Measurements from ENCODE around the gene CATSPER1.

CATSPER1 gene

DNA sequence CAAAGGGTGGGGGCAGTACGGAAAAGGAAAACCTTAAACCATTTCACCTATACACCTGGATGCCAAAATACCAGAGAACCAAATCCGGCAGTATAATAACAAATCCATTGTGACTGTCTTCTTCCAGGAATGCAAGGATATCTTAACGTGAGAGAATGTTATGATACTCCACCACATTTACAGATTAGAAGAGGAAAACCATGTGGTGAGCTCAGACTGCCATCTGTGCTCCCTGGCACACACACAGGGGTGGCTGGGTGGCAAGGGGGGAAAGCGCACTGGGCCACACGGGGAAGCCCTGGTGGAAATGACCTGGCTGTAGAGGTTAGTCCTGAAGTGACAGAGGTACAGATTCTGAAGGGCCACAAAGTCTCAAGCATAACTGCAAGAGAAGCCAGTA, 34.2 kb downstream of the CATSPER1 start:
- DNase-seq: no peak

- DNase-seq: peak; percentile 60
Measured at GRCh38 chr11:65988791-65989592, 37.3 kb downstream of the CATSPER1 start.

- DNase-seq: no peak
Measured at GRCh38 chr11:65987336-65987735, 38.9 kb downstream of the CATSPER1 start.

- DNase-seq: no peak
Measured at GRCh38 chr11:65983589-65983987, 42.7 kb downstream of the CATSPER1 start.

DNA sequence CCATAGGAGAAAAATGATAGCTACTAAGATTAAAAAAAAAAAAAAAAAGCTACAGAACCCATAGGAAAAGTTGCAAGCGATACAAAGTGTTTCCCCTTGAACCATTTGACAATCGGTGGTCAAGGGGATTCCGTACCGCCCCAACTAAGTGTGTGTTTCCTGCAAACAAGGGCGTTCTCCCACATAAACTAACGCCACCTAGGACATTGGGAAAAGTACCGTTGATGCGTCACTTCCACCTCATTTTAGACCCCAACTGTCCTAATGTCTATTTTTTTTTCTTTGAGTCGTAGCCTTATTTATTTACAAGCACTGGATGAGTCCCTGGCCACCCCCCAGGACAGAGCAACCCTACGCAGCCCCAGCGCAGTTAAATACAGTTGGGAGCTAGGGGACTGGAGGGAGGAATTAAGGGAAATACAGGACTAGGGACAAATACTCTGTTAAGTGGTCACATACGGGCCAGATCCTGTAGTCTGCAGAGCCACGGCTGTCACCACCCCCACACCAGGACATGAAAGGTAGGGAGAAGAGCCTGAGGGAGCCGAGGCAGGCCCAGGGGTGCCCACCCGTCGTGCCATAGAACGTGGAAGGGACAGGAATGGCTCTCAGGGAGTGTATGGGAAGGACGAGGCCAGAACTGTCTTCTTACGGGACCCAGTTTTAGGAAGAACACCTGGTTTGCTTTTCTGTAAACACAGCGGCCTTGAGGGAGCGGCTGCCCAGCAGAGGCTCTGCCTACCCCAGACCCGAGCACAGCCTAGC, 43.3 kb downstream of the CATSPER1 start:
- DNase-seq: no peak

GRCh38 chr11:65981972-65982823, 44.1 kb downstream of the CATSPER1 start:
- DNase-seq: no peak

DNA sequence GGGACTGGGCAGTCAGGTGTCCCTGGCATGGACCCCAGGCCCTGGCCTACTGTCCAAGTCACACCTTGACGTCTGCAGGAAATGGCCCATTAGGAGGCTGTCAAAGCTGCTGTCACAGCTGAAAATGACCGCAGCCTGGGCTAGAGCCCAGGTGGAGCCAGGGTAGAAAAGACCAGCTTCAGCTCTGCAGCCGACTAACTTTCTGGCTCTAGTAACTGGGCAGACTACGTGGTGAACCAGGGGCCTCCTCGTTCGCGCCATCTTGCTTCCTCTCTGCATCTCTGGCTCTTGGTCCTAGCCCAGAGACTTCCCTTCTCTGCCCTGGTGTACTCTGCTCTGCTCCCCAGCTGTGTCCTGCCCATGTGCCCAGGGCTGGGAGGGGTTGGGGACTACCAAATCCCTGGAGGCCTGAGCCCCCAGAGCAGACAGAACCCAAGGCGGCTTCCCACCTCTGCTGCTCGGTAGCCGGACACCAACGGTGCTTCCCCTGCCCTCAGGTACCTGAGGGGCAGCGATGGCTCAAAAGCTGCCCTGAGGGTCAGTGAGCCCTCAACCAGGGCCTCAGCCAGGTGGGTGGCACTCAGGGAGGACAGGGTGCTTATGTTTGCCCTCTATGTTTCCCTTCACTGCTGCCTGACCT, 45.1 kb downstream of the CATSPER1 start:
- DNase-seq: no peak

GRCh38 chr11:65979261-65979759, 47.0 kb downstream of the CATSPER1 start:
- no peak for DNase-seq

DNA sequence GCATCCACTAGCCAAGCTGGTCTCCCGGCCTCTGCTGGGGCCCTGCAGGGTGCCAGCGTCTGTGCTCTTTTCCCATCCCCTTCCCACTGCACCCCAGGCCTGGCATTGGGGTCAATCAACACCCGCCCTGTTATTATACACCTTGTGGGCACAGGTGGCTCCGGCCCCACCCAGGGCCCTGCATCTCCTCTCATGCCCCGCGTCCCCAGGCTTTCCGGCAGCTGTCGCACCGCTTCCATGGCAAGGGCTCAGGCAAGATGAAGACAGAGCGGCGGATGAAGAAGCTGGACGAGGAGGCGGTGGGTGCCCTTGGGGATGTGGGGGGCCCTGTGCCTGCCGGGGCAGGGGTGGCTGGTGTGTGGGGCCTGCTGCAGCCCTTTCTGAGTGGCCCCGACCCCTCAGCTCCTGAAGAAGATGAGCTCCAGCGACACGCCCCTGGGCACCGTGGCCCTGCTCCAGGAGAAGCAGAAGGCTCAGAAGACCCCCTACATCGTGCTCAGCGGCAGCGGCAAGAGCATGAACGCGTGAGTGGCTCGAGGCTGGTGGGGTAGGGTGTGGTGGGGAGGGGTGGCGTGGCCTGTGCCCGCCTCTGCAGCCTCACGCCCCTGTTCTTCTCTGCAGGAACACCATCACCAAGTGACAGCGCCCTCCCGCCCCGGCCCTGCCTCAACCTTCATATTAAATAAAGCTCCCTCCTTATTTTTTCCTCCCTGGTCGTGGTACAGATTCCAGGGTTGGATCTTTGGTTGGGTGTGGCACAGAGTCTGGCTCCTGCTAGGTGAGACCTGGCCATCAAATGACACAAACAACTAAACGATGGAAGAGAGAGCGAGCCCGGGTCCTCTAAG, 47.7 kb downstream of the CATSPER1 start:
- DNase-seq: no peak

DNA sequence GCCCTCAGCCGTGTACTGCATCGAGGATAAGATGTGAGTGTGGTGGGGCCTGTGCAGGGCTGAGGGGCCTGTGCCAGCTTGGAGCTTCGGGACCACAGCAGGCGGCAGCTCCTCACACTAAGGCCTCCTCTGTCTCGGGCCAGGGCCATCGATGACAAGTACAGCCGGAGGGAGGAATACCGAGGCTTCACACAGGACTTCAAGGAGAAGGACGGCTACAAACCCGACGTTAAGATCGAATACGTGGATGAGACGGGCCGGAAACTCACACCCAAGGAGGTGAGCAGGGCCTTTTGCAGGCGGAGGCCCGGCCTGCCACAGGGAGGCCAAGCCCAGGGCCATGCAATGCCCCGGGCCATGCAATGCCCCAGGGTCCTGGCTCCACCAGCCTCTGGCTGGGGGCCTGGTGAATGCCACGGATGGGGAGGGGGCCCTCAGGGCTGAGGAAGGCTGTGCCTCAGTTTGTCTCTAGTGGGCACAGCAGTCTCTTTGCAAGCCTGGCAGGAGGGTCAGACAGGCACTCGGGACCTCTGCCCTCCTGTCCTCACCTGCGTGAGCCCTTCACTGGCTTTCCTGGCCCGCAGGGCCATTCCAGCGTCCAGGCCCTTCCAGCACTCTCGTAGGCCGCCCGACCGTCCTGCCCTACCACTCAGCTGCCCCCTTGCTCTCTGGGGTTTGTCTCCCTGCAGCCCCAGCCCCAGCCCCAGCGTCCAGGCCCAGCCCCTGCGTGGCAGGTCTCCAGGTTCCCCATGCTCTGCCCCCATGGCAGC, 48.5 kb downstream of the CATSPER1 start:
- no peak for DNase-seq

- DNase-seq: no peak
Measured at GRCh38 chr11:65976216-65977176, 49.8 kb downstream of the CATSPER1 start.

DNA sequence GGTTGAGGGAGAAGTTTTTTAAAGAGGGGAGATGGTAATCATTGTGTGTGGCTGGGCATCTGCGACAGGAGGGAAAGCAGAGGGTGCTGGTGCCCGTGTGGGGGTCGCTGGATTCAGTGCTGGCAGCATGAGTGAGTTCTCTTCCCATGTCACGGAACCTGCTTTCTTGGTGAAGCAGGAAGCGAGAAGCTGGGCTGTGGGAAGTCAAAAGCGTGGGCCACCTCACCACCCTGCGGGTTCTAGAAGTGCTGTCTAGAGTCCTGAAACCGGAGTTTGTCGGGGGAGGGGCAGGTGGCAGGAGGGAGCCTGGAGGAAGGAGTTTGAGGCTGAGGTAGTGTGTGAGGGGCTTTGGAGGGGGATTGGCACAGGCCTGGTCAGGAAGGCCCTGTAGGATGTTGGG, 50.5 kb downstream of the CATSPER1 start:
- DNase-seq: no peak

DNA sequence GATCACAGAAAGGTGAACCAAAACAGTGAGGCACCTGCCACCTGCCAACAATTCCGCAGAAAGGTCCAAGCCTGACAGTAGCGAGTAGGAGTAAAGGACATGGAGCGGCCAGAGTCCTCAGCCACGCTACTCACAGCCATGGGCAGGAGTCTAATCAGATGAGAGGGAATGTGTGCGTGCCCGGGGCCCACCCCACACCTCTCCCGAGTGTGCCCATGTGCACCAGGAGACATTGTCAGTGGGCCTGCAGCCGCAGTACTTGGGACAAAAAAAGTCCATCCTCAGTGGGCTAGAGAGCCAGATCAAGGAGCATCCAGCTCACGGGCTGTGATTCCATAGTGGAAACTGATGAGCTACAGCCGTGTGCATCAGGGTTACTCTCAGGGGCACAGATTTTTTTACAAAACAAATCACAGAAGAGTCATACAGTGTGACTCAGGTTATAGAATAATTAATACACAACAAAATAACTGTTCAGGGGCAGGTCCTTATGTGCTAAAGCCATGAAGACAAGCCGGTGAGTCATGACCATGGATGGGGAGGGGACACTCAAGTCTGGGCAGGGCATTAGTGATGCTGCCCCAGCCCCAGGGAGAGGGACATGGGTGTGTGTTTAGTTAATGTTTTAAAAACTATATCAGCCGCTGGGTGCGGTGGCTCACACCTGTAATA, 52.7 kb downstream of the CATSPER1 start:
- no peak for DNase-seq

DNA sequence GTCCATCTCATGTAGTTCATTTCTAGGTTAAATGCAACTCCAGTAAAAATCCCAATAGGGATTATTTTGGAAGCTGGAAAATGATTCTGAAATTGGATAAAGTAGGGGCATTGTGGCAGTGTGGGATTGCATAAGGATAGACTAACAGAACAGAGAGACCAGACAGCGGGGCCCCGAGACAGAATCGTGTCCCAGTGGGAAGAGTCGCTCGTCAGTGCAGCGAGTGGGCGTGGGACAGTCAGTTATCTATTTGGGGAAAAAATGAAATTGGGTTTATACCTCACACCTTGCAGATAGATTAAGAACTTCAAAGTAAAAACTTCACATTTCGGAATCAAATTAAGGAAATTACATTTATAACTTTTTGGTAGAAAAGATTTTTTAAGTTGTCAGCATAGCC, 54.2 kb downstream of the CATSPER1 start:
- no peak for DNase-seq

DNA sequence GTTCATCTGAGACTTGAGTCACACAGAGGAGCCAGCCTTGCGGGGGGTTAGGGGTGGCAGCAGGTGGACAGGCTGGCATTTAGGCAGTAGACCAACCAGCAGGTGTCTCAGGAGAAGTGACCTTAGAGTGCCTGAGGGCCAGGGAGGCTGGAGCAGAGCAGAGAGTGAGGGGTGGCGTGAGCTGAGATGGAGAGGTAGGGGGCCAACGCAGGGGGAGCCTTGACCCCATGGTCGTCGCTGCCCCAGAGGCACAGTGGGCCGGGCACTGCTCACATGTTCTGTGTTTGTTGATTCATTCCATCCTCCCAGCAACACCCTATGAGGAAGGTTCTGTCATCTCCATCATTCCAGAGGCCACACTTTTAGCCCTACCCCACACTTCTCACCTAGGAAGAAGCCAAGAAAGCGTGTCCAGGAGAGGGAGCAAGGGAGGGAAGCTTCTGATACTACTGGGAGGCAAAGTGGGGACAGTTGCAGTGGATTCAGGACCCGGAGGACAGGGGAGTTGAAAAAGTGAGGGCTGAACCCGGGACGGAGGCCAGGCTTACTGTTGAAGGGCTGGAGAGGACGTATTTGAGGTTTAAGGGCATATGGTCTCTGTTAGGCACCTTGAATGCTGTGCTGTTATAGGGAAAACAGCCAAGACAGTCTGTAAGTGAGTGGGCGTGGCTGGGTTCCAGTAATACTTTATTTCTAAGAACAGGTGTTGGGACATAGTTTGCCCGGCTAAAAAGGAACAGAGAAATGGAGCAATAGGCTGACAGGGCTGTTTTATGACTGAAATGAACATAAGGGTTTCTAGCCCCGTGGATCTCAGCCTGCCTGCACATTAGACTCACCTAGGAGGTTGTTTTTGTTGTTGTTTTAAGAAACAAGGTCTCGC, 57.4 kb downstream of the CATSPER1 start:
- no peak for DNase-seq

GRCh38 chr11:65967329-65967934, 58.8 kb downstream of the CATSPER1 start:
- DNase-seq: no peak
